Progenitor cell of endocrine pancreas (in vitro differentiated cells): ENCODE results near the gene CAMK4. TPM values are rescaled to one million over a fixed set of nuclear protein-coding genes. Genes with fewer than 3 reads are reported as not detected.

ENCODE experiments used
- DNase-seq: peaks from one replicate; pipeline ENCODE4 v3.0.0; 2021; ENCODE audit warnings: low spot score; ENCODE audit not compliant: unreplicated experiment
- H3K27ac Mint-ChIP-seq: 2 replicates; pipeline ENCODE4 v1.8.0; 2021; ENCODE audit warnings: mild to moderate bottlenecking, moderate library complexity, mixed read lengths
- H3K27me3 Mint-ChIP-seq: 2 replicates; pipeline ENCODE4 v1.8.0; 2021; ENCODE audit warnings: mixed read lengths
- H3K36me3 Mint-ChIP-seq: 2 replicates; pipeline ENCODE4 v1.8.0; 2022; ENCODE audit warnings: mixed read lengths; ENCODE audit not compliant: insufficient read depth
- H3K4me1 Mint-ChIP-seq: 2 replicates; pipeline ENCODE4 v1.8.0; 2021; ENCODE audit warnings: low read depth, mixed read lengths
- H3K4me3 Mint-ChIP-seq: 2 replicates; pipeline ENCODE4 v1.8.0; 2021; ENCODE audit warnings: low read depth, mild to moderate bottlenecking, moderate library complexity, mixed read lengths
- H3K9me3 Mint-ChIP-seq: 2 replicates; pipeline ENCODE4 v1.8.0; 2021; ENCODE audit warnings: low read depth, mixed read lengths
- CTCF ChIP-seq: fragments of 200-600 bp; sonication (generic); IDR thresholded peaks from one replicate; pipeline ENCODE4 v1.5.0; 2021; ENCODE audit warnings: antibody characterized with exemption, mild to moderate bottlenecking; ENCODE audit not compliant: unreplicated experiment
- total RNA-seq: library from RNA; stranded (reverse); gene quantifications from 2 replicates; pipeline ENCODE4 v1.2.1, GENCODE V29; 2021

The CAMK4 gene
- total RNA-seq, 1 donor from 2014 or later, result 2.3 TPM

- no peak for TF ChIP-seq CTCF
- DNase-seq, result no peak
- Mint-ChIP-seq H3K4me1 (peaks cover 6% of the 10 kb centered on the region), H3K9me3 (no peaks in the 10 kb centered on the region), H3K4me3 (no peak overlapping the region), H3K36me3 (no peaks in the 10 kb centered on the region), H3K27ac (no peak overlapping the region), H3K27me3 (peaks cover 5% of the 10 kb centered on the region)
Measured at GRCh38 chr5:111383288-111383970, 159.2 kb downstream of the CAMK4 start.

GRCh38 chr5:111384220-111384619, 160.0 kb downstream of the CAMK4 start:
- Mint-ChIP-seq H3K36me3 (no peaks in the 10 kb centered on the region), H3K27ac (no peak overlapping the region), H3K4me1 (peaks cover 6% of the 10 kb centered on the region), H3K9me3 (no peaks in the 10 kb centered on the region), H3K27me3 (peaks cover 5% of the 10 kb centered on the region), H3K4me3 (no peak overlapping the region)
- no peak for DNase-seq
- TF ChIP-seq CTCF, result no peak

- Mint-ChIP-seq H3K9me3 (no peaks in the 10 kb centered on the region), H3K36me3 (no peaks in the 10 kb centered on the region), H3K27me3 (peaks cover 5% of the 10 kb centered on the region), H3K27ac (no peak overlapping the region), H3K4me1 (peaks cover 3% of the 10 kb centered on the region), H3K4me3 (no peak overlapping the region)
- no peak for TF ChIP-seq CTCF
- no peak for DNase-seq
Measured at GRCh38 chr5:111385051-111385450, 160.9 kb downstream of the CAMK4 start.

GRCh38 chr5:111385970-111386831, 162.0 kb downstream of the CAMK4 start:
- no peaks in the 10 kb centered on the region for H3K9me3 Mint-ChIP-seq
- H3K4me3 Mint-ChIP-seq, result no peak overlapping the region

More at GRCh38 chr5:111385970-111386831, 162.0 kb downstream of the CAMK4 start:
- no peak overlapping the region for H3K27ac Mint-ChIP-seq
- TF ChIP-seq CTCF, result no peak
- H3K27me3 Mint-ChIP-seq, result peaks cover 3% of the 10 kb centered on the region
- peaks cover 2% of the 10 kb centered on the region for H3K4me1 Mint-ChIP-seq
- no peaks in the 10 kb centered on the region for H3K36me3 Mint-ChIP-seq
- DNase-seq, result no peak
